HG03066 (cell line): ENCODE measurements around the gene SDK1.
"Not testable (repeated sequence)": the region's sequence is repeated elsewhere in the genome, so short reads cannot be mapped to it uniquely, and the experiment has no call there.

Source experiments
- ATAC-seq: cut with Tn5 transposase; IDR thresholded peaks from one replicate; pipeline ENCODE4 v1.9.1; 2021; ENCODE audit warnings: low read depth; ENCODE audit not compliant: unreplicated experiment

Gene SDK1

GRCh38 chr7:4297165-4297917, 996.3 kb downstream of the SDK1 start:
- no peak for ATAC-seq

- no peak for ATAC-seq
Observed at GRCh38 chr7:4297918-4298219, 996.8 kb downstream of the SDK1 start.

GRCh38 chr7:4299431-4299830, 998.4 kb downstream of the SDK1 start:
- ATAC-seq, result no peak

GRCh38 chr7:4302203-4302905, 1001.3 kb downstream of the SDK1 start:
- ATAC-seq, result no peak

- no peak for ATAC-seq
Observed at GRCh38 chr7:4307316-4308204, 1006.5 kb downstream of the SDK1 start.

GRCh38 chr7:4308205-4308590, 1007.1 kb downstream of the SDK1 start:
- ATAC-seq, result no peak

- not testable (repeated sequence) for ATAC-seq
Observed at GRCh38 chr7:4313911-4314310, 1012.9 kb downstream of the SDK1 start.

- ATAC-seq, result not testable (repeated sequence)
Observed at GRCh38 chr7:4314316-4314715, 1013.3 kb downstream of the SDK1 start.
